HG02571 (cell line): Measurements from ENCODE around the gene BTBD2.

Source experiments
- ATAC-seq: cut with Tn5 transposase; IDR thresholded peaks from one replicate; pipeline ENCODE4 v1.9.1; 2021; ENCODE audit warnings: mild to moderate bottlenecking, moderate library complexity; ENCODE audit not compliant: unreplicated experiment

The BTBD2 gene

GRCh38 chr19:1987197-1988187, 28.0 kb downstream of the BTBD2 start:
- ATAC-seq: no peak

GRCh38 chr19:1986357-1987162, 29.0 kb downstream of the BTBD2 start:
- ATAC-seq: no peak

- ATAC-seq: no peak
Measured at GRCh38 chr19:1985588-1986356, 29.7 kb downstream of the BTBD2 start.

GRCh38 chr19:1984357-1984756, 31.2 kb downstream of the BTBD2 start:
- no peak for ATAC-seq

GRCh38 chr19:1981253-1981652, 34.3 kb downstream of the BTBD2 start:
- ATAC-seq: no peak

GRCh38 chr19:1980809-1981181, 34.7 kb downstream of the BTBD2 start:
- no peak for ATAC-seq

- ATAC-seq: no peak
Measured at GRCh38 chr19:1980091-1980808, 35.3 kb downstream of the BTBD2 start.

GRCh38 chr19:1979642-1980041, 35.9 kb downstream of the BTBD2 start:
- ATAC-seq: no peak

- no peak for ATAC-seq
Measured at GRCh38 chr19:1979017-1979416, 36.5 kb downstream of the BTBD2 start.

GRCh38 chr19:1978346-1978894, 37.1 kb downstream of the BTBD2 start:
- no peak for ATAC-seq

GRCh38 chr19:1977120-1977519, 38.4 kb downstream of the BTBD2 start:
- ATAC-seq: no peak

- no peak for ATAC-seq
Measured at GRCh38 chr19:1975162-1975480, 40.4 kb downstream of the BTBD2 start.

GRCh38 chr19:1974381-1975161, 40.9 kb downstream of the BTBD2 start:
- no peak for ATAC-seq

GRCh38 chr19:1970806-1971502, 44.6 kb downstream of the BTBD2 start:
- no peak for ATAC-seq

GRCh38 chr19:1970003-1970805, 45.3 kb downstream of the BTBD2 start:
- ATAC-seq: no peak

- ATAC-seq: no peak
Measured at GRCh38 chr19:1969176-1970002, 46.1 kb downstream of the BTBD2 start.
